ENCODE results near the gene SMAD3. TPM values are rescaled to one million over a fixed set of nuclear protein-coding genes. Genes with fewer than 3 reads are reported as not detected.
"Not testable (repeated sequence)": the region's sequence is repeated elsewhere in the genome, so short reads cannot be mapped to it uniquely, and the experiment has no call there.

Gene SMAD3
- total and polyA plus RNA-seq, 2 donors = 8.8 to 21.6 TPM

- Histone ChIP-seq H3K36me3 (ENCODE audit: control insufficient read depth in 2 of 2, insufficient read depth in 2 of 2, low read length in 1 of 2) (peaks cover 0 to 3% of the 10 kb centered on the region in 2 donors), H3K27ac (ENCODE audit: low read depth in 1 of 2, low read length in 1 of 2) (peak overlapping the region in 1 of 2 donors; percentile 25), H3K4me3 (ENCODE audit: low read length in 2 of 2) (no peak overlapping the region), H3K27me3 (ENCODE audit: control insufficient read depth in 2 of 2, insufficient read depth in 1 of 2, low read length in 1 of 2) (no peaks in the 10 kb centered on the region), H3K4me1 (ENCODE audit: control insufficient read depth in 2 of 2, insufficient read depth in 2 of 2, low read length in 2 of 2) (peaks cover 11 to 47% of the 10 kb centered on the region in 2 donors), H3K9me3 (ENCODE audit: control insufficient read depth in 2 of 2, insufficient read depth in 1 of 2, low read length in 1 of 2) (no peaks in the 10 kb centered on the region)
- no peak for DNase-seq (ENCODE audit: low read depth in 6 of 9, low spot score in 9 of 9)
- WGBS = 83% methylated on average over 2 of the region's 2 CpGs
These were observed 7.6 kb downstream of the SMAD3 start for GRCh38 chr15:67072958-67073357.

GRCh38 chr15:67074886-67075229 is 9.5 kb downstream of the SMAD3 start:
- WGBS = 100% methylated on average over 1 of the region's 1 CpG

GRCh38 chr15:67075555-67076135 is 10.2 kb downstream of the SMAD3 start:
- not testable (repeated sequence) for H3K36me3 ChIP-seq (ENCODE audit: control insufficient read depth in 2 of 2, insufficient read depth in 2 of 2, low read length in 1 of 2); DNase-seq (ENCODE audit: low read depth in 6 of 9, low spot score in 9 of 9); H3K9me3 ChIP-seq (ENCODE audit: control insufficient read depth in 2 of 2, insufficient read depth in 1 of 2, low read length in 1 of 2); H3K27ac ChIP-seq (ENCODE audit: low read depth in 1 of 2, low read length in 1 of 2); H3K27me3 ChIP-seq (ENCODE audit: control insufficient read depth in 2 of 2, insufficient read depth in 1 of 2, low read length in 1 of 2); H3K4me3 ChIP-seq (ENCODE audit: low read length in 2 of 2)
- H3K4me1 ChIP-seq (ENCODE audit: control insufficient read depth in 2 of 2, insufficient read depth in 2 of 2, low read length in 2 of 2) = peaks cover 7 to 41% of the 10 kb centered on the region in 2 donors
- whole genome bisulfite sequencing = 98% methylated on average over 14 of the region's 14 CpGs

More at GRCh38 chr15:67074886-67075229, 9.5 kb downstream of the SMAD3 start:
- H3K27ac ChIP-seq (ENCODE audit: low read depth in 1 of 2, low read length in 1 of 2) = peak overlapping the region in 1 of 2 donors; percentile 58
- H3K4me1 ChIP-seq (ENCODE audit: control insufficient read depth in 2 of 2, insufficient read depth in 2 of 2, low read length in 2 of 2) = peaks cover 7 to 33% of the 10 kb centered on the region in 2 donors
- DNase-seq (ENCODE audit: low read depth in 6 of 9, low spot score in 9 of 9) = no peak
- H3K9me3 ChIP-seq (ENCODE audit: control insufficient read depth in 2 of 2, insufficient read depth in 1 of 2, low read length in 1 of 2) = no peaks in the 10 kb centered on the region
- H3K36me3 ChIP-seq (ENCODE audit: control insufficient read depth in 2 of 2, insufficient read depth in 2 of 2, low read length in 1 of 2) = peaks cover 0 to 3% of the 10 kb centered on the region in 2 donors
- no peaks in the 10 kb centered on the region for H3K27me3 ChIP-seq (ENCODE audit: control insufficient read depth in 2 of 2, insufficient read depth in 1 of 2, low read length in 1 of 2)
- H3K4me3 ChIP-seq (ENCODE audit: low read length in 2 of 2) = no peak overlapping the region

GRCh38 chr15:67076147-67076843 is 10.9 kb downstream of the SMAD3 start:
- Histone ChIP-seq H3K4me1 (ENCODE audit: control insufficient read depth in 2 of 2, insufficient read depth in 2 of 2, low read length in 2 of 2) (peaks cover 14 to 47% of the 10 kb centered on the region in 2 donors), H3K4me3 (ENCODE audit: low read length in 2 of 2) (no peak overlapping the region), H3K36me3 (ENCODE audit: control insufficient read depth in 2 of 2, insufficient read depth in 2 of 2, low read length in 1 of 2) (peaks cover 0 to under 1% of the 10 kb centered on the region in 2 donors), H3K27me3 (ENCODE audit: control insufficient read depth in 2 of 2, insufficient read depth in 1 of 2, low read length in 1 of 2) (no peaks in the 10 kb centered on the region), H3K9me3 (ENCODE audit: control insufficient read depth in 2 of 2, insufficient read depth in 1 of 2, low read length in 1 of 2) (no peaks in the 10 kb centered on the region), H3K27ac (ENCODE audit: low read depth in 1 of 2, low read length in 1 of 2) (no peak overlapping the region)
- 93% methylated on average over 13 of the region's 13 CpGs for WGBS
- DNase-seq (ENCODE audit: low read depth in 6 of 9, low spot score in 9 of 9) = no peak

- no peak for DNase-seq (ENCODE audit: low read depth in 6 of 9, low spot score in 9 of 9)
- no peak overlapping the region for H3K4me3 ChIP-seq (ENCODE audit: low read length in 2 of 2)
- H3K27ac ChIP-seq (ENCODE audit: low read depth in 1 of 2, low read length in 1 of 2) = no peak overlapping the region
- no peaks in the 10 kb centered on the region for H3K9me3 ChIP-seq (ENCODE audit: control insufficient read depth in 2 of 2, insufficient read depth in 1 of 2, low read length in 1 of 2)
- no peaks in the 10 kb centered on the region for H3K36me3 ChIP-seq (ENCODE audit: control insufficient read depth in 2 of 2, insufficient read depth in 2 of 2, low read length in 1 of 2)
- H3K27me3 ChIP-seq (ENCODE audit: control insufficient read depth in 2 of 2, insufficient read depth in 1 of 2, low read length in 1 of 2) = no peaks in the 10 kb centered on the region
- WGBS = 88% methylated on average over 6 of the region's 6 CpGs
- H3K4me1 ChIP-seq (ENCODE audit: control insufficient read depth in 2 of 2, insufficient read depth in 2 of 2, low read length in 2 of 2) = peaks cover 18 to 57% of the 10 kb centered on the region in 2 donors
These were observed 12.3 kb downstream of the SMAD3 start for GRCh38 chr15:67077641-67078215.

GRCh38 chr15:67079361-67079760 is 14.0 kb downstream of the SMAD3 start:
- DNase-seq (ENCODE audit: low read depth in 6 of 9, low spot score in 9 of 9) = no peak
- H3K4me1 ChIP-seq (ENCODE audit: control insufficient read depth in 2 of 2, insufficient read depth in 2 of 2, low read length in 2 of 2) = peaks cover 21 to 62% of the 10 kb centered on the region in 2 donors

GRCh38 chr15:67080118-67080899 is 14.9 kb downstream of the SMAD3 start:
- H3K4me3 ChIP-seq (ENCODE audit: low read length in 2 of 2) = no peak overlapping the region
- no peak for DNase-seq (ENCODE audit: low read depth in 6 of 9, low spot score in 9 of 9)
- H3K27ac ChIP-seq (ENCODE audit: low read depth in 1 of 2, low read length in 1 of 2) = no peak overlapping the region
- no peaks in the 10 kb centered on the region for H3K9me3 ChIP-seq (ENCODE audit: control insufficient read depth in 2 of 2, insufficient read depth in 1 of 2, low read length in 1 of 2)
- peaks cover 0 to 2% of the 10 kb centered on the region in 2 donors for H3K27me3 ChIP-seq (ENCODE audit: control insufficient read depth in 2 of 2, insufficient read depth in 1 of 2, low read length in 1 of 2)
- no peaks in the 10 kb centered on the region for H3K36me3 ChIP-seq (ENCODE audit: control insufficient read depth in 2 of 2, insufficient read depth in 2 of 2, low read length in 1 of 2)
- H3K4me1 ChIP-seq (ENCODE audit: control insufficient read depth in 2 of 2, insufficient read depth in 2 of 2, low read length in 2 of 2) = peaks cover 25 to 66% of the 10 kb centered on the region in 2 donors
- 61% methylated on average over 12 of the region's 12 CpGs for WGBS

More at GRCh38 chr15:67079361-67079760, 14.0 kb downstream of the SMAD3 start:
- no peaks in the 10 kb centered on the region for H3K36me3 ChIP-seq (ENCODE audit: control insufficient read depth in 2 of 2, insufficient read depth in 2 of 2, low read length in 1 of 2)
- 95% methylated on average over 3 of the region's 3 CpGs for WGBS
- no peaks in the 10 kb centered on the region for H3K9me3 ChIP-seq (ENCODE audit: control insufficient read depth in 2 of 2, insufficient read depth in 1 of 2, low read length in 1 of 2)
- H3K27ac ChIP-seq (ENCODE audit: low read depth in 1 of 2, low read length in 1 of 2) = no peak overlapping the region
- H3K4me3 ChIP-seq (ENCODE audit: low read length in 2 of 2) = no peak overlapping the region
- H3K27me3 ChIP-seq (ENCODE audit: control insufficient read depth in 2 of 2, insufficient read depth in 1 of 2, low read length in 1 of 2) = peaks cover 0 to 2% of the 10 kb centered on the region in 2 donors

- peak in 1 of 9 donors; percentile 75 for DNase-seq (ENCODE audit: low read depth in 6 of 9, low spot score in 9 of 9)
- H3K36me3 ChIP-seq (ENCODE audit: control insufficient read depth in 2 of 2, insufficient read depth in 2 of 2, low read length in 1 of 2) = no peaks in the 10 kb centered on the region
- peak overlapping the region in 1 of 2 donors; percentile 37 for H3K27ac ChIP-seq (ENCODE audit: low read depth in 1 of 2, low read length in 1 of 2)
- 6% methylated on average over 10 of the region's 10 CpGs for WGBS
- H3K27me3 ChIP-seq (ENCODE audit: control insufficient read depth in 2 of 2, insufficient read depth in 1 of 2, low read length in 1 of 2) = peaks cover 0 to 2% of the 10 kb centered on the region in 2 donors
- peaks cover 30 to 70% of the 10 kb centered on the region in 2 donors for H3K4me1 ChIP-seq (ENCODE audit: control insufficient read depth in 2 of 2, insufficient read depth in 2 of 2, low read length in 2 of 2)
- H3K9me3 ChIP-seq (ENCODE audit: control insufficient read depth in 2 of 2, insufficient read depth in 1 of 2, low read length in 1 of 2) = no peaks in the 10 kb centered on the region
- no peak overlapping the region for H3K4me3 ChIP-seq (ENCODE audit: low read length in 2 of 2)
These were observed 15.6 kb downstream of the SMAD3 start for GRCh38 chr15:67080900-67081431.
